Smooth muscle cell (in vitro differentiated cells): ENCODE results near the gene VGLL4. TPM values are rescaled to one million over a fixed set of nuclear protein-coding genes. Genes with fewer than 3 reads are reported as not detected.

Experiments
- DNase-seq: peaks from one replicate; lab custom pipeline; 2025; ENCODE audit not compliant: unreplicated experiment; lab: John Stamatoyannopoulos, UW
- H2AFZ ChIP-seq: fragments of 200-600 bp; sonication (generic); 2 replicates; pipeline ENCODE4 v1.6.0; 2016; ENCODE audit warnings: antibody characterized with exemption, low read depth, mild to moderate bottlenecking
- H3F3A ChIP-seq: fragments of 200-600 bp; sonication (generic); 2 replicates; pipeline ENCODE4 v1.6.0; 2017; ENCODE audit warnings: antibody characterized with exemption, low read depth
- H3K27ac ChIP-seq: fragments of 200-600 bp; sonication (generic); 2 replicates; pipeline ENCODE4 v1.5.1; 2016; ENCODE audit warnings: low read depth, mild to moderate bottlenecking
- H3K27me3 ChIP-seq: fragments of 200-600 bp; sonication (generic); 2 replicates; pipeline ENCODE4 v1.6.1; 2016; ENCODE audit warnings: low read depth, mild to moderate bottlenecking
- H3K36me3 ChIP-seq: fragments of 200-600 bp; sonication (generic); 2 replicates; pipeline ENCODE4 v1.5.1; 2016; ENCODE audit warnings: low read depth
- H3K4me1 ChIP-seq: fragments of 200-600 bp; sonication (generic); 2 replicates; pipeline ENCODE4 v1.5.1; 2016; ENCODE audit warnings: low read depth
- H3K4me2 ChIP-seq: fragments of 200-600 bp; sonication (generic); 2 replicates; pipeline ENCODE4 v1.6.0; 2016; ENCODE audit warnings: mild to moderate bottlenecking
- H3K4me3 ChIP-seq: fragments of 200-600 bp; sonication (generic); 2 replicates; pipeline ENCODE4 v1.5.1; 2016; ENCODE audit warnings: mild to moderate bottlenecking
- H3K79me2 ChIP-seq: fragments of 200-600 bp; sonication (generic); 2 replicates; pipeline ENCODE4 v1.6.0; 2016; ENCODE audit warnings: low read depth, mild to moderate bottlenecking
- H3K9ac ChIP-seq: fragments of 200-600 bp; sonication (generic); 2 replicates; pipeline ENCODE4 v1.6.0; 2016; ENCODE audit warnings: low read depth
- H3K9me3 ChIP-seq: fragments of 200-600 bp; sonication (generic); replicated peaks from 2 replicates; pipeline ENCODE4 v1.5.1; 2016; ENCODE audit warnings: low read depth
- H4K20me1 ChIP-seq: fragments of 200-600 bp; sonication (generic); 2 replicates; pipeline ENCODE4 v1.6.0; 2016; ENCODE audit warnings: low read depth
- WGBS: methylation state at CpG from one replicate; pipeline ENCODE4 v1.1.7; 2016; ENCODE audit warnings: low lambda C conversion rate; 5-methylcytosine and 5-hydroxymethylcytosine counted together
- polyA plus RNA-seq: library from polyadenylated mRNA; unstranded; fragments of >200 nt; fragmentation: Nextera tagmentation; extraction: Ambion mirVana; gene quantifications from 2 replicates; pipeline ENCODE4 v1.2.1, GENCODE V29; 2016
- total RNA-seq: library from RNA; depleted of rRNA; stranded (reverse); fragments of >200 nt; gene quantifications from 2 replicates; pipeline ENCODE4 v1.2.3, GENCODE V29; 2014
- TF ChIP-seq, protein P1 (sequence below): fragments of 200-600 bp; sonication (generic); IDR thresholded peaks from 2 replicates; pipeline ENCODE4 v1.5.1; 2017; ENCODE audit warnings: borderline replicate concordance, mild to moderate bottlenecking, antibody characterized with exemption; ENCODE audit not compliant: insufficient read depth, poor library complexity, severe bottlenecking

The VGLL4 gene
- total and polyA plus RNA-seq, 2 experiments from 2014 or later: 72.0 to 109 TPM

DNA sequence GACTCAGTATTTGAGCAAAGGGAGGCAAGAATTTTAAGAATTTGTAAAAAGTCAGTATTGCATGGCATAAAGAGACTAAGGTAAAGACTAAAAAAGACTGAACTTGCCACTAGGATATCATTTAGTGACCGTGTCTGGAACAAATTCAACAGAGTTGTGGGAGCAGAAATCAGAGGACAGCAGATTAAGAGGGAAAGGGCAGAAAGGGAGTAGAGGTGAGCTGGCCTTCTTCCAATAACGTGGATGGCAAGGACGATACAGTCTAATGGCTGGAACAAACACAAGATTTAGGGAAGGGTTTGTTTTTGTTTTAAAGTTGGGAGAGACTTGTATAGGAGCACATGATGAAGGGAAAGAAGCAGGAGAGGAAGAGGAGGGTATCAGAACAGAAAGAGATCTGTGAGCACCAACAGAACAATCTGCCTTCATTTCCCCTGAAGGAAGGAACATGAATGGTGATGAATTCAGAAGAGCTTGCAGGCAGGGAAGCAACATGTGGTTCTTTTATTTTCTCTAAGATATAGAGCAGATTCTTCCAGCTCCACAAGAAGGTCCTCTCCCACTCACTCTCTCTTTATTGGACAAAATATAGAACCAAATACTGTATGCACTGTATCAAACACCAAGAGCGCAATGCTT is 8.6 kb downstream of the VGLL4 start:
- TF ChIP-seq, protein P1, sequence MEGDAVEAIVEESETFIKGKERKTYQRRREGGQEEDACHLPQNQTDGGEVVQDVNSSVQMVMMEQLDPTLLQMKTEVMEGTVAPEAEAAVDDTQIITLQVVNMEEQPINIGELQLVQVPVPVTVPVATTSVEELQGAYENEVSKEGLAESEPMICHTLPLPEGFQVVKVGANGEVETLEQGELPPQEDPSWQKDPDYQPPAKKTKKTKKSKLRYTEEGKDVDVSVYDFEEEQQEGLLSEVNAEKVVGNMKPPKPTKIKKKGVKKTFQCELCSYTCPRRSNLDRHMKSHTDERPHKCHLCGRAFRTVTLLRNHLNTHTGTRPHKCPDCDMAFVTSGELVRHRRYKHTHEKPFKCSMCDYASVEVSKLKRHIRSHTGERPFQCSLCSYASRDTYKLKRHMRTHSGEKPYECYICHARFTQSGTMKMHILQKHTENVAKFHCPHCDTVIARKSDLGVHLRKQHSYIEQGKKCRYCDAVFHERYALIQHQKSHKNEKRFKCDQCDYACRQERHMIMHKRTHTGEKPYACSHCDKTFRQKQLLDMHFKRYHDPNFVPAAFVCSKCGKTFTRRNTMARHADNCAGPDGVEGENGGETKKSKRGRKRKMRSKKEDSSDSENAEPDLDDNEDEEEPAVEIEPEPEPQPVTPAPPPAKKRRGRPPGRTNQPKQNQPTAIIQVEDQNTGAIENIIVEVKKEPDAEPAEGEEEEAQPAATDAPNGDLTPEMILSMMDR: no peak
- H3K36me3 ChIP-seq: no peaks in the 10 kb centered on the region
- H3F3A ChIP-seq: peaks cover 27% of the 10 kb centered on the region
- H3K4me2 ChIP-seq: peak overlapping the region; percentile 94
- H3K4me1 ChIP-seq: peaks cover 75% of the 10 kb centered on the region
- no peak for DNase-seq
- no peak overlapping the region for H3K9ac ChIP-seq
- H3K79me2 ChIP-seq: peaks cover 100% of the 10 kb centered on the region
- peak overlapping the region; percentile 97 for H3K27ac ChIP-seq
- no peak overlapping the region for H2AFZ ChIP-seq
- no peaks in the 10 kb centered on the region for H3K9me3 ChIP-seq
- no peaks in the 10 kb centered on the region for H3K27me3 ChIP-seq
- WGBS: 76% methylated on average over 4 of the region's 4 CpGs
- no peak overlapping the region for H3K4me3 ChIP-seq
- peaks cover 100% of the 10 kb centered on the region for H4K20me1 ChIP-seq

DNA sequence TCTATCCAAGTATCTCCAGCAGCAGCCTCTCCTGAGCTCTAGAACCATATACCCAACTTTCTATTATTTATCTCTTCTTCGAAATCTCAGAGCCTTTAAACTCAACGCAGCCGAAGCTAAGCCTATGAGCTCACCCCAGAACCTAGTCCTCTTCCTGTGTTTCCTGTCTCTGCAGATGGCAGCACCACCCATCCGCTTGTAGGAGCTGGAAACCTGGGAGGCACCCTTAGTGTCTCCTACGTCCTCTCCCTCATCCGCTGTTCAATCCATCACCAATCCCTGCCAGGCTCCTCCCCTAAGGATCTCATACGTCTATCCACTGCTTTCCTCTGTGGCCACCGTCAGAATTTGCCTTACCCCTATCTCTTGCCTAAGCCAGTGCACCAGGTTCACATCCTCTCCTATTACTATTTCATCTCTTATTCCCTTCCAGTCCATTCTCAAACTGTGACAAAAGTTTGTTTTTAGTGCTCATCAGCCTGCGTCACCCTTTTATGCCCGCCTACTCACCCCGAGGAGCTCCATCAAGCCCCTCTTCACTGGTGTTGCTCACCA is 9.6 kb downstream of the VGLL4 start:
- Histone ChIP-seq H3K4me2 (peak overlapping the region; percentile 94), H3K4me1 (peaks cover 70% of the 10 kb centered on the region), H4K20me1 (peaks cover 100% of the 10 kb centered on the region)

DNA sequence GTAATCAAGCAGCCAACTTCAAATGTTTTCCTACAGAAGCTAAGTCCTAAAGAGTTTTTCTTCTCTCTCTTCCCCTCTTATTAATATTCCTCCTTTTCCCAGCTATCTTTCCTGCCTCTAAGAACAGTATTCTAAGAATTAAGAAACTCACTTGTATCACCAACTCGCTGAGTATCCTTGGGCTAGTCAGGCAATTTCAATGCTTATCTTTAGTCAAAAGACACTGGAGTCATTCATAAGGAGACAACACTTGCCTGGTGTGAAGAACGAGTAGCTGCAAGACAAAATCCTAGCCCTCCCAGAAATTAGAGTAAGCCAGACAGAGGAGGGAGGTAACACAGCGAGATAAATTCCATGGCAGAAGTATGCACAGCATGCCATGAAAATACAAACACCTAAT is 10.7 kb downstream of the VGLL4 start:
- Histone ChIP-seq H3K79me2 (peaks cover 100% of the 10 kb centered on the region), H3F3A (peaks cover 29% of the 10 kb centered on the region), H3K27ac (peak overlapping the region; percentile 84), H2AFZ (no peak overlapping the region), H4K20me1 (peaks cover 100% of the 10 kb centered on the region), H3K9me3 (no peaks in the 10 kb centered on the region), H3K9ac (peak overlapping the region; percentile 7), H3K36me3 (no peaks in the 10 kb centered on the region), H3K4me1 (peaks cover 58% of the 10 kb centered on the region), H3K27me3 (no peaks in the 10 kb centered on the region), H3K4me2 (peak overlapping the region; percentile 40), H3K4me3 (no peak overlapping the region)
- WGBS: 33% methylated on average over 3 of the region's 3 CpGs
- TF ChIP-seq, protein P1: no peak
- DNase-seq: no peak

More for the DNA sequence above, 9.6 kb downstream of the VGLL4 start:
- Histone ChIP-seq H2AFZ (no peak overlapping the region), H3K27me3 (no peaks in the 10 kb centered on the region), H3K27ac (peak overlapping the region; percentile 20), H3K9ac (no peak overlapping the region), H3K9me3 (no peaks in the 10 kb centered on the region), H3K4me3 (no peak overlapping the region), H3K79me2 (peaks cover 100% of the 10 kb centered on the region), H3F3A (peaks cover 29% of the 10 kb centered on the region), H3K36me3 (no peaks in the 10 kb centered on the region)
- DNase-seq: no peak
- TF ChIP-seq, protein P1: no peak
- WGBS: 66% methylated on average over 11 of the region's 11 CpGs
